Measurements from ENCODE around the gene SUCLG2.

Gene SUCLG2

GRCh38 chr3:67602816-67603215 is 51.6 kb downstream of the SUCLG2 start:
- TF ChIP-seq CTCF (conservative IDR thresholded peaks at IDR 0.05; ENCODE audit: low read depth, low read length), result no peak
- no peak for DNase-seq (ENCODE audit: low read depth)
- no peak overlapping the region for H3K4me3 ChIP-seq (ENCODE audit: low read length)

- DNase-seq (ENCODE audit: low read depth), result no peak
- H3K4me3 ChIP-seq (ENCODE audit: low read length), result no peak overlapping the region
- no peak for TF ChIP-seq CTCF (conservative IDR thresholded peaks at IDR 0.05; ENCODE audit: low read depth, low read length)
Measured at GRCh38 chr3:67601919-67602608, 52.3 kb downstream of the SUCLG2 start.

GRCh38 chr3:67601385-67601784 is 53.0 kb downstream of the SUCLG2 start:
- DNase-seq (ENCODE audit: low read depth), result no peak
- no peak for TF ChIP-seq CTCF (conservative IDR thresholded peaks at IDR 0.05; ENCODE audit: low read depth, low read length)
- H3K4me3 ChIP-seq (ENCODE audit: low read length), result no peak overlapping the region

GRCh38 chr3:67599821-67600220 is 54.6 kb downstream of the SUCLG2 start:
- TF ChIP-seq CTCF (conservative IDR thresholded peaks at IDR 0.05; ENCODE audit: low read depth, low read length), result no peak
- H3K4me3 ChIP-seq (ENCODE audit: low read length), result no peak overlapping the region
- no peak for DNase-seq (ENCODE audit: low read depth)

- no peak for TF ChIP-seq CTCF (conservative IDR thresholded peaks at IDR 0.05; ENCODE audit: low read depth, low read length)
- DNase-seq (ENCODE audit: low read depth), result no peak
Measured at GRCh38 chr3:67598814-67599556, 55.4 kb downstream of the SUCLG2 start.

GRCh38 chr3:67595424-67595823 is 59.0 kb downstream of the SUCLG2 start:
- TF ChIP-seq CTCF (conservative IDR thresholded peaks at IDR 0.05; ENCODE audit: low read depth, low read length), result no peak
- DNase-seq (ENCODE audit: low read depth), result no peak
- H3K4me3 ChIP-seq (ENCODE audit: low read length), result no peak overlapping the region

More at GRCh38 chr3:67598814-67599556, 55.4 kb downstream of the SUCLG2 start:
- H3K4me3 ChIP-seq (ENCODE audit: low read length), result no peak overlapping the region

- TF ChIP-seq CTCF (conservative IDR thresholded peaks at IDR 0.05; ENCODE audit: low read depth, low read length), result no peak
- no peak for DNase-seq (ENCODE audit: low read depth)
- no peak overlapping the region for H3K4me3 ChIP-seq (ENCODE audit: low read length)
Measured at GRCh38 chr3:67593761-67594234, 60.6 kb downstream of the SUCLG2 start.
